Bronchial epithelial cell (primary cell): ENCODE measurements around the gene AMPD2. TPM values are rescaled to one million over a fixed set of nuclear protein-coding genes. Genes with fewer than 3 reads are reported as not detected.

Experiments used
- DNase-seq: peaks from one replicate; pipeline ENCODE4 v3.0.0-alpha.2; 2010; ENCODE audit warnings: low read depth
- FAIRE-seq: peaks from 2 replicates; lab custom pipeline; 2011; peaks lifted over from hg19 to GRCh38; lab: Jason Lieb, UNC
- H3K27me3 ChIP-seq: 2 replicates; pipeline ENCODE4 v1.5.1; 2011; ENCODE audit warnings: low read length; ENCODE audit not compliant: control insufficient read depth, insufficient read depth
- H3K36me3 ChIP-seq: 2 replicates; pipeline ENCODE4 v1.5.1; 2011; ENCODE audit warnings: low read length; ENCODE audit not compliant: control insufficient read depth, insufficient read depth
- H3K4me3 ChIP-seq: 2 replicates; pipeline ENCODE4 v1.5.1; 2011; ENCODE audit warnings: mild to moderate bottlenecking, low read depth, low read length, control low read depth
- CTCF ChIP-seq: IDR thresholded peaks from 2 replicates; pipeline ENCODE4 v1.5.1; 2011; ENCODE audit warnings: mild to moderate bottlenecking, moderate library complexity, low read length, control low read depth, inconsistent platforms; ENCODE audit not compliant: insufficient read depth, severe bottlenecking
- total RNA-seq: library from RNA; depleted of rRNA; stranded (reverse); fragments of >200 nt; gene quantifications from 2 replicates; pipeline ENCODE4 v1.2.1, GENCODE V29; 2014

AMPD2 gene
- total RNA-seq, 1 donor from 2014 or later: 21.9 TPM

GRCh38 chr1:109622137-109622892, 2.7 kb downstream of the AMPD2 start:
- no peaks in the 10 kb centered on the region for H3K27me3 ChIP-seq
- no peak overlapping the region for H3K4me3 ChIP-seq
- DNase-seq (no peak), FAIRE-seq (no peak)
- TF ChIP-seq CTCF: no peak
- peaks cover 8% of the 10 kb centered on the region for H3K36me3 ChIP-seq

GRCh38 chr1:109622895-109623294, 3.3 kb downstream of the AMPD2 start:
- Histone ChIP-seq H3K36me3 (peaks cover 9% of the 10 kb centered on the region), H3K4me3 (no peak overlapping the region), H3K27me3 (no peaks in the 10 kb centered on the region)
- no peak for TF ChIP-seq CTCF
- FAIRE-seq (no peak), DNase-seq (no peak)

- no peak overlapping the region for H3K4me3 ChIP-seq
- no peaks in the 10 kb centered on the region for H3K27me3 ChIP-seq
- no peak for TF ChIP-seq CTCF
- DNase-seq (no peak), FAIRE-seq (no peak)
- H3K36me3 ChIP-seq: peaks cover 11% of the 10 kb centered on the region
Measured at GRCh38 chr1:109623601-109624161, 4.0 kb downstream of the AMPD2 start.

- DNase-seq (no peak), FAIRE-seq (no peak)
- Histone ChIP-seq H3K27me3 (no peaks in the 10 kb centered on the region), H3K4me3 (no peak overlapping the region), H3K36me3 (peaks cover 14% of the 10 kb centered on the region)
- TF ChIP-seq CTCF: no peak
Measured at GRCh38 chr1:109624201-109625010, 4.8 kb downstream of the AMPD2 start.

- FAIRE-seq (no peak), DNase-seq (no peak)
- peaks cover 19% of the 10 kb centered on the region for H3K36me3 ChIP-seq
- H3K4me3 ChIP-seq: no peak overlapping the region
- no peak for TF ChIP-seq CTCF
- no peaks in the 10 kb centered on the region for H3K27me3 ChIP-seq
Measured at GRCh38 chr1:109625176-109625575, 5.5 kb downstream of the AMPD2 start.
